Cerebellar nuclear complex (tissue), 1 donor: ENCODE results near the gene TBX15.
"Not testable (repeated sequence)": the region's sequence is repeated elsewhere in the genome, so short reads cannot be mapped to it uniquely, and the experiment has no call there.

Experiments
- DNase-seq, 2 experiments: peaks; one replicate each; lab custom pipeline; 2025; lab: John Stamatoyannopoulos, UW

Gene TBX15

GRCh38 chr1:118926261-118926660 is 61.9 kb downstream of the TBX15 start:
- DNase-seq, result no peak

- no peak for DNase-seq
Observed at GRCh38 chr1:118925651-118926050, 62.5 kb downstream of the TBX15 start.

- no peak for DNase-seq
Observed at GRCh38 chr1:118923319-118923718, 64.8 kb downstream of the TBX15 start.

GRCh38 chr1:118921994-118922393 is 66.1 kb downstream of the TBX15 start:
- no peak for DNase-seq

- DNase-seq, result no peak
Observed at GRCh38 chr1:118920124-118920717, 67.9 kb downstream of the TBX15 start.

GRCh38 chr1:118918940-118919259 is 69.2 kb downstream of the TBX15 start:
- no peak for DNase-seq

- DNase-seq, result no peak
Observed at GRCh38 chr1:118918230-118918939, 69.8 kb downstream of the TBX15 start.

- DNase-seq, result not testable (repeated sequence)
Observed at GRCh38 chr1:118916346-118916745, 71.8 kb downstream of the TBX15 start.

GRCh38 chr1:118914379-118915161 is 73.6 kb downstream of the TBX15 start:
- DNase-seq, result no peak

- no peak for DNase-seq
Observed at GRCh38 chr1:118913818-118914217, 74.3 kb downstream of the TBX15 start.

GRCh38 chr1:118912574-118912973 is 75.6 kb downstream of the TBX15 start:
- DNase-seq, result no peak

GRCh38 chr1:118911571-118911970 is 76.6 kb downstream of the TBX15 start:
- no peak for DNase-seq

GRCh38 chr1:118907466-118907865 is 80.7 kb downstream of the TBX15 start:
- no peak for DNase-seq

- no peak for DNase-seq
Observed at GRCh38 chr1:118905671-118906070, 82.5 kb downstream of the TBX15 start.

GRCh38 chr1:118905196-118905595 is 82.9 kb downstream of the TBX15 start:
- no peak for DNase-seq

GRCh38 chr1:118902711-118903191 is 85.4 kb downstream of the TBX15 start:
- DNase-seq, result no peak

GRCh38 chr1:118902299-118902698 is 85.8 kb downstream of the TBX15 start:
- no peak for DNase-seq

GRCh38 chr1:118900643-118901440 is 87.3 kb downstream of the TBX15 start:
- no peak for DNase-seq

GRCh38 chr1:118899340-118899739 is 88.8 kb downstream of the TBX15 start:
- no peak for DNase-seq

- no peak for DNase-seq
Observed at GRCh38 chr1:118898712-118899111, 89.4 kb downstream of the TBX15 start.

GRCh38 chr1:118896416-118896815 is 91.7 kb downstream of the TBX15 start:
- no peak for DNase-seq

- no peak for DNase-seq
Observed at GRCh38 chr1:118894836-118895235, 93.3 kb downstream of the TBX15 start.
